NCI-H146 treated with DMSO at 0.1 percent for 48 hours (cell line): ENCODE data around the gene VPS35L.
"Not testable (repeated sequence)": the region's sequence is repeated elsewhere in the genome, so short reads cannot be mapped to it uniquely, and the experiment has no call there.

Experiments
- DNase-seq: peaks from one replicate; lab custom pipeline; 2025; ENCODE audit not compliant: unreplicated experiment; lab: John Stamatoyannopoulos, UW

Gene VPS35L

DNA sequence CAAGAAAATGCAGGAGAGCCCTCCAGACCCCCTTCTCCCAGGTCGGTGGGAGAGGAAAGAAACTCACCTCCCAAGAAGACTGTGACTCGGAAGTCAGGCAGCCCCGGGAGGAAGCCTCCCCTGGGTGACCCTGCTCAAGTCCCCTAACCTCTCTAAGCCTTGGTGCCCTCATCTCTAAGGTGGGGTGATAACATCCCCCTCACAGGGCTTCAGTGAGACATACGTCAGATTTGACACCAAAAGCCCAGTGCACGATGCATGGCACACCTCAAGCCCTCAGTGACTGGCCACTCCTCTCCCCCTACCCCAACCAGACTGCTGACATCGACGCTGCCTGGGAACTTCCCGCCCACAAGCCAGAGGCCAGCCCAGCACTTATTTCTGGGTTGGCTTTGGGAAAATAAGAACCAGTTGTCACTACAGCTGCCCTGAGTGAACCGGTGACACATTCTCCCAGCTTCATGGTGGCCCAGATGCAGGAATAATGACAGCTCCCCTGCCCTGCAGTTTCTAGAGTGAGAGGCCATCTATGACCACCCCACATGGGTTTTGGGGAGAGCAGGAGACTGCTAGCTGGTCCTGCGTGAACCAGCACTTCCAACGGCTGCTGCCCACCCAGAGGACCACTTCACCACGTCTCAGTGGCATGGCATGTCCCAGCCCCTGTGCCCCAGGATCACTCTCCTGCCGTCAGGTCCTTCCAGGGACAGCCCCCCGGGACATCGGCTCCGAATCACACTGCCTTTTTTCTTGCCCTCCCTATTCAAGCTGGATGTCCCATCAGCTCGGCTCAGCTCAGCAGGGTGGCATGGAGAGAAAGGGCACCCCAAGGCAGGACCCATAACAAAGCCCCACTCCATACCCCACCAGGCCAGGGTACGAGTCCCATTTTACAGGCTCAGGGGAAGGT is 153.0 kb downstream of the VPS35L start:
- no peak for DNase-seq

DNA sequence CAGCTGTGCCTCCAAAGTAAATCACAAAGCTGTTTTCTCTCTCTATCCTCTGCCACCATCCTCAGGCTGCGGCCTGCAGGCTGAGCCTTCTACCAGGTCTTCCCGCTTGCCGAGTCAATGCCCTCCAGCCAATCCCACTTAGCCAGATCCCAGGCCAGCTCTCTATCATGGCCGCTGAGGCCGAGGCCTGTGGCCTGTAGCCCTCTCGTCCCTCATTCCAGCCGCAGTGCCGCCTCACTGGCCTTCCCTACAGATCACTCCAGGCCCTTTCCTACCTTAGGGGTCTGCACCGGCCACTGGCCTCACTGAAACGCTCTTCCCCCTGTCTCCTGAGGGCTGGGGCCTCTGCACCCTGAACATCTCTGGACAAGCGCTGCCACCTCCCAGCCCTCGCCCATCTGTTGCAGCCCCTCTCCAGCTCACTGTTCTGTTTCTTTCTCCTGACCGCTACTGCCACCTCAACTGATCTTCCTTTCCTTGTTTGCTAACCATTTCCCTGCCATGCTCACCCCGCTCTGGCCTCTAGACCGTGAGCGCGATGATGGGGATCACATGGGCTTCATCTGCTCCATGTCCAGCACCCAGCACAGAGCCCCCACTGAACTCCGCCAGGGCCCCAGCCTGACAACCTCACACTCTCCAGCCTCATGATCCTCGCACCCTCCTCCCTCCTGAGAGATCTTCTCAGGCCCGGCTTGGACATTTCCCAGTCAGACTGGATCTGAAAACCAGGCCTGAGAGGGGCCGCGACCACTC is 154.1 kb downstream of the VPS35L start:
- DNase-seq: no peak

- no peak for DNase-seq
Observed at GRCh38 chr16:19710191-19710908, 154.8 kb downstream of the VPS35L start.

GRCh38 chr16:19710991-19711545 is 155.6 kb downstream of the VPS35L start:
- no peak for DNase-seq

GRCh38 chr16:19711643-19712042 is 156.1 kb downstream of the VPS35L start:
- DNase-seq: no peak

DNA sequence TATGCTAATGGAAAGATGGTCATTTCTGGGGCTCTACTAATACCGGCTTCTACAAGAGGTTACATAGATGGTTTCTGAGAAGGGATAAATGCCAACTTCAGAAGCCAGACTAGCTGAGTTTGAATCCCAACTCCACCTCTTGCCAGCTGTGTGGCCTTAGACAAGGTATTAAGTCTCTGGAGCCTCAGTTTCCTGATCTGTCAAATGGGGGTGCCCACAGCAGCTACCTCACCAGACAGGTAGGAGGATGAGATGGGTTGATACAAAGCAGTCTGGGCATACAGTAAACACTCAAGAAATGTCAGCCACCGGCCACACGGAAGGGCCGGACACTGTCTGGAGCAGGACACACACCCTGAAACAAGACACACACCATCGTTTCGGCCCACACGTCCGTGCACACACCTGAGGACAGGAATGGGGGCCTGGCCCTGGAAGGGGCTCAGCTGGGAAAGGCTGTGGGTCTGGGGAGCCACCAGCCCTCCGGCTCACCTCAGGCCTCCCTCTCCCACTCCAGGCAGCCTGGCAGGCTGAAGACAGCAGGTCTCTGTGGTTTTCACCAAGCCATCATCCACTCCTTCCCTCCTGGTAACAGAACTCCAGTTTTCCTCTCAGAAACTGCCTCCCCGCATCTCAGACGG is 157.0 kb downstream of the VPS35L start:
- DNase-seq: no peak

GRCh38 chr16:19713697-19714096 is 158.2 kb downstream of the VPS35L start:
- DNase-seq: no peak

DNA sequence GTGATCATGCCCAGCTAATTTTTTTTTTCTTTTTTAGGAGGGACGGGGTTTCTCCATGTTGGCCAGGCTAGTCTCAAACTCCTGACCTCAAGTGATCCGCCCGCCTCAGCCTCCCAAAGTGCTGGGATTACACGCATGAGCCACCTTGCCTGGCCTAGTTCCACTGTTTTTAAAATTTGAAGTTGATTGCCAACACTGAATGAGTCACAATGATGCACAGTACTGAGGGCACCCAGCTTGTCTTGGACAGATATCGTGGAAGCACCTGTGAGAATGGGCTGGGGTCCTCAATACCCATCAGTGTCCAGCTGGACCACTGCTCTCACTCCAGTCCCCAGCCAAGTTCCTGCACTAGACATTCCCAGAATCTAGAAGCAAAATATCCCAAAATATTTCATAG is 160.1 kb downstream of the VPS35L start:
- DNase-seq: no peak

- no peak for DNase-seq
Observed at GRCh38 chr16:19716183-19716582, 160.7 kb downstream of the VPS35L start.

DNA sequence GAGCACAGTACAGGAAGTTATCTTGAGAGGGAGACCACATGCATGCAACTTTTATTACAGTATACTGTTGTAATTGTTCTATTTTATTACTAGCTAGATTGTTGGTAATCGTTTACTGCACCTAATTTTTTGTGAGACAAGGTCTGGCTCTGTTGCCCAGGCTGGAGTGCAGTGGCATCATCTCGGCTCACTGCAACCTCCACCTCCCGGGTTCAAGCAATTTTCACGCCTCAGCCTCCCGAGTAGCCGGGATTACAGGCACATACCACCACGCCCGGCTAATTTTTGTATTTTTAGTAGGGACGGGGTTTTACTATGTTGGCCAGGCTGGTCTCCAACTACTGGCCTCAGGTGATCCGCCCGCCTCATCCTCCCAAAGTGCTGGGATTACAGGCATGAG is 161.2 kb downstream of the VPS35L start:
- not testable (repeated sequence) for DNase-seq

GRCh38 chr16:19717314-19717713 is 161.8 kb downstream of the VPS35L start:
- no peak for DNase-seq

DNA sequence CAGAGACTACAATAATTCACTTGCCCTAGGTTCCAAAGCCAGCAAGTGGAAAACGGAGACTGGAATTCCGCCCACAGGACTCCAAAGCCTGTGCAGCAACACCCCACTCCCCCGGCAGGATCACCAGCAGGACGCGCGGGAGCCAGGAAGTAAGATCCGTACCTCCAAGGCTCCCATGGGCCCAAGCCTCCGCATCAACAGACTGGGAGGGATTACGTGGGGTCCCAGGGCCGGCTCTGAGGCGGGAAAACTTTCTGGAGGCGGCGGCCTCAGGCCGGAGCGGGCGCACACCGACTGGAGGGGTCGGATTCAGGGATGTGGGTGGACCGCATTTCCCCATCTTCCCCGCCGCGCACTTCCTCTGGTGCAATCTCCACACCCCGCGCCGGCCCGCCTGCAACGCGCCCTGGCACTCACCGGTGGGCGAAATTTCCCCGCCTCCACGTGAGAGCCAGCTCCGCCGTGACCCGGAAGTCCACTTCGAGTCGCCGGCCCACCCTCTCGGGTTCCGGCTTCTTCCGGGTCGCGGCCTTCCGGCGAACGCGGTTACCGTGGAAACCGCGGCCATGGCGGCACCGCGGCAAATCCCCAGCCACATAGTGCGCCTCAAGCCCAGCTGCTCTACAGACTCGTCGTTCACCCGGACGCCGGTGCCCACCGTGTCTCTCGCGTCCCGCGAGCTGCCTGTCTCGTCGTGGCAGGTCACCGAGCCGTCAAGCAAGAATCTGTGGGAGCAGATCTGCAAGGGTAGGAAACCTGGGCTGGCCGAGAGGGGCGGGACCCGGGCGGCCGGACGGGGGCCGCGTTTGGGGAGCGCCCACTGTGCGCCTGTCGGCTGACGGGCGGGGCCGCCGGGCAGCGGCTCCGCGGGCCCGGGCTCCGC is 162.5 kb downstream of the VPS35L start, which contains the start of the genes IQCK and KNOP1:
Gene IQCK (plus strand): TSS at position 531 of the 883 bp plus-strand sequence. CDS start 36 bp downstream, at position 567.
Gene KNOP1 (minus strand): TSS at position 487 of the 883 bp plus-strand sequence. CDS start 3,192 bp downstream, outside the sequence.
- DNase-seq: peak; percentile 78

DNA sequence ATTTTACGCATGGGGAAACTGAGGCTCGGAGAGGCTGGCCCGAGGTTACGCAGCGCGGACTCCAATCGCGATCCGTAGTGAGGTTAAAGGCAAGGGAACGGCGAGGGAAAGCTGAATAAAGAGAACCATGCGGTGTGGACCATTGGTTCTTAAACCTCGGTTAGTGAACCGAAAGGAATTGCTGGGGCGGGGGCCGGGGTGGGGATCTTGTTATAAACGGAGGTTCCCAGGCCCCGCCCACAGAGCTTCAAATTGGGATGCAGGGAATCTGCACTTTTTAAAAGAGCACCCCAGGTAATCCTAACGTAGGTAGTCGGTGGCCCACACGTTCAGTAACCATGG is 163.1 kb downstream of the VPS35L start:
- peak; percentile 38 for DNase-seq

GRCh38 chr16:19722269-19722952 is 166.9 kb downstream of the VPS35L start:
- DNase-seq: no peak

DNA sequence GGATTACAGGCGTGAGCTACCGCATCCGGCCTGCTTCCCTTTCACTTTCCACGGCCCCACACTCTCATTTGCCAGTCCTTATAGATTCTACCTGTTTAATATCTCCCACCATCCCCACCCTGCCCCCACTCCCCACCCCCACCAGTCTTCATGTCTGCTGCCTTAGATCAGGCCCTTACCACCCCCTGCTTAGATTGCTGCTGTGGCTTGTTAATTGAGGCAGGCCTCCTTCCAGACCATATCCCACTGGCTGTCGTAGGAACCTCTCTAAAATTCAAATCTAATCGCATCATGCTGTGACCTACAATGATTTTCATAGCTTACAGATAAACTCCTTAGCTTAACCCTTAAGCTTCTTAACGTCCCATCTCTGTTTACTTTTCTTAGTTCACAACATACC is 167.5 kb downstream of the VPS35L start:
- DNase-seq: no peak

GRCh38 chr16:19728636-19728965 is 173.1 kb downstream of the VPS35L start:
- DNase-seq: no peak

DNA sequence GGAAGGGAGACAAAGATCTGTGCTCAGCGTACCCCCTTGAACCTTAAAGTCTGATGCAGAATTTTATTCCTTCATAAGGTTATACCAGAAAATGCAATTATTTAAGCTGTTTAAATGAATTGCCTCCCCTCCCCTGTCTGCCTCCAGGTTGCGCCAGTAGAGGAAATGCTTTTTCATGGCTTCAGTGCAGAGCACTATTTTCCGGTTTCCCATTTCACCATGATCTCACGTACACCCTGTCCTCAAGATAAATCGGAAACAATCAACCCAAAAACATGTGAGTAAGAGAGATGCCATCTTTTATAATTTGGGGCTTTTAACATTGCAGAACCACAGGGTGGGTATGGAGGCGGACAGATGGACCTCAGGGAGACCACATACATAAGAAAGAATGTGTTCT is 178.0 kb downstream of the VPS35L start:
- DNase-seq: no peak

- DNase-seq: no peak
Observed at GRCh38 chr16:19735074-19735867, 179.8 kb downstream of the VPS35L start.
